Raji (cell line): Measurements from ENCODE around the gene CYP3A7.

Experiments
- POLR2A ChIP-seq: IDR thresholded peaks from 2 replicates; pipeline ENCODE4 v1.6.1; 2011; ENCODE audit warnings: low read depth, low read length, control low read depth; ENCODE audit not compliant: insufficient read depth

CYP3A7 gene

DNA sequence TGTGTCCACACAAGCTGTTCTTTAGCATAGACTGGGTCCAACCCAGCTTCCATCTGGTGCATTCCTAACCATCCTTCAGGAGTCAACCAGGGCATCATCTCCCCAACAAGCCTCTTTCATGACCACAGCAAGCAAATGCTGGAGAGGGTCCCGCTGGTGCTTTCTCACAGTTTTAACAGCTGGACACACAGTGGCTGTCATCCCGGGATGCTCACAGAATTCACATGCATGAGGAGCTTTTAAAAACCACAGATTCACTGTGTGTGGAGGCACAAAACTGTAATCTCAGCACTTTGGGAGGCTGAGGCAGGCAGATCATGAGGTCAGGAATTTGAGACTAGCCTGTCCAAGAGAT is 6.4 kb upstream of the CYP3A7 start:
- no peak for TF ChIP-seq POLR2A

DNA sequence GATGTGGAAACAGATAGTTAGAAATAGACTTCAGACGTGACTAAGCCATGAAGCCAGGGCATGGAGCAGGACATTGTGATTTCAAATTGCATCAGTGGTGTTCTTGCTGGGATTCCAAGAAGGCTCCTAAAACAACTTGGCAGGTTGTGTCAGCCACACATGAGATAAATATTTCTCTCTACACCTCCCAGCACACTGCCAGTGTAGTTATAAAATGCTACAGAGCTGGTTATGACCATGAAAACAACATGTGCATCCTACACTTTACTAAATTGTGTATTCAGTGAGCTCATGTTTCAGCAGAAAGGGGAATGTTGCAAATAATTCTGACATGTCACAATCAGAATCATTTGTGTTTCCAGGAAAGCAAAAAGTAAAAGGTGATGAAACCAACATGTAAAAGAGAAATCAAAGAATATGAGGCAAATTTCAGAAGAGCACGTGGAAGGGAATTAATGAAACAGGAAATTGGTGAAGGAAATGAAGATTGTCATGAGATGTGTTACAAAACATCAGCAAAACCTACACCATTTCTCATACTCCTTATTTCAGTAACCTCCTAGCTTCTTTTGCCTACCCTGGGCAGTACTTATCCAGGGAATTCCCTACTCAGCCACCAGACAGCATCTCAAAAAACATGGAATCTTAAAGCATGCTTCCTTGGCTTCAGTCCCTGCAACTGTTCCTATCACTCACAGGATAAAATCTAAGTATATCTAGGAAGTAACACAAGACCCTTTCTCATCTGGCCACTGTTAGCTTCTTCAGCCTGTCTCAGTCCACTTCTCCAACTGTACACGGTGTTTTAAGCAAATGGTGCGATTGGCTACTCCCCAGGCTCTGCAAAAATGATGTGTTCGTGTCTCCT is 5.8 kb upstream of the CYP3A7 start:
- no peak for TF ChIP-seq POLR2A

DNA sequence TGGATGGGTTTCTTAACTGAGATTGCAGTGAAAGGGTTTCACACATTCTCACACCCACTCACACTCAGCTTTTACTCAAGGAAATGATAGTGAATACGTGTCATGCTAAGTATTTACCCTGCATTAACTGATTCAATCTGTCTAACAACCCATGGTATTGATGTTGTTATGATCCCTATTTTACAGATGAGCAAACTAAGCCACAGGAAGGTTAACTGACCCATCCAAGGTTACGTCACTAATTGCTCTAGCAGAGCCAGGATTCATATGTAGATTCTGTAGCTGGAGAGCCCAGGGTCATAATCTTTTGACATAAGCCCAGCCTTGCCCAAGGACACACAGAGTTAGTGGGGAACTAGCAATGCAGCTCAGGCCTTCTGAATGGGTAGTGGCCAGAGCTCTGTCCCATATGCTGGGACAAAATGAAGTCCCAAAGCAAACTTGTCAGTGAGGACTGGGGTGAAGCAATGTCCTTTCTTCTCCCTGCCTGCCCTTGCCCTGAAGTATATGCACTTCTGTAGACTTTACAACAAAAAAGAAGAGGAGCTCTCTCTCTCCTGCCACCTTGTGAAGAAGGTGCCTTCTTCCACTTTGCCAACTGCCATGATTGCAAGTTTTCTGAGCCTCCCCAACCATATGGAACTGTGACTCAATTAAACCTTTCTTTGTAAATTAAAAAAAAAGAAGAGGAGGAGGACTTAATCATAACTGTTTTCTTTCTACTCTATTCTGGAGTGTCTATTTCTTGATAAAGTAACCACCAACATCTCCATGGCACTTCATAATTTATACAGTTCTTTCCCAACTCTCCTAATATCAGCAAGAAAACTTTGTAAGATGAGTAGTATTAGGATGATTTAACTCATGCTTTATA is 4.9 kb upstream of the CYP3A7 start:
- no peak for TF ChIP-seq POLR2A

DNA sequence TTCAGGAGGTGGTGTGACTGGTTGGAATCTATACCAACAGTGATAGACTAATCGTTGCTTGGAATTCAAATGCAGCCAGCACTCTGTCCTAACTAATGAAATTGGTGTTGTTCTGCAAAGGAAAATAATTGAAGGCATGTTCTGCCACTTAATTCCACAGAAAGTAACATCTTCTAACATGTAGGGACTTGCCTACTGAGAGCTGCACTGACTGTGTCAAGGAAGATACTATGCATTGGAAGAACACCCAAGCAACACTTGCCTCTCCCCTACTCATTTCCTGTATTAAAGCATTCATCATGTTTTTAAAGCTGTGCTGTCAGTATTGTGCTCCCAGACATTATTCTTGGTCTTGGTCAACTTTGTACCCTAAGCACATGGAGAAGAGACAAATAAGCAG is 2.7 kb upstream of the CYP3A7 start:
- no peak for TF ChIP-seq POLR2A

DNA sequence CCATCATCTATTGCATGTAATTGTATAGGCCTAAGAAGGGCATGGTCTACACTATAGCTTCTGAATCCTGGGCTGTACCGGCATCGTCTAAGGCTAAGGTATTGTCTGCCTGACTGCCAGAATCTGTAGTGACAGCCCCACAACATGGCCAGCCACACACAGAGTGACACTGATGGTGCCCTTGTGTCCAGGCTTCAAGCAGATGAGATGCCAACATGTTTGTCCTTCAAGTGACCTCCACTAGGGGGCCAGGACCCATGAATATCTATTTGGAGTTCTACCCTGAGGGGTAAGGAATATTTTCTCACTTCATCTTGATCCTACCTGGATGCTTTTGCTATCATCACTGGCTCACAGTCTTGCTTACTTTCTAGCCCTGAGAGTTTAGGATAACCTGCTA is 1.5 kb downstream of the CYP3A7 start:
- TF ChIP-seq POLR2A, result no peak

DNA sequence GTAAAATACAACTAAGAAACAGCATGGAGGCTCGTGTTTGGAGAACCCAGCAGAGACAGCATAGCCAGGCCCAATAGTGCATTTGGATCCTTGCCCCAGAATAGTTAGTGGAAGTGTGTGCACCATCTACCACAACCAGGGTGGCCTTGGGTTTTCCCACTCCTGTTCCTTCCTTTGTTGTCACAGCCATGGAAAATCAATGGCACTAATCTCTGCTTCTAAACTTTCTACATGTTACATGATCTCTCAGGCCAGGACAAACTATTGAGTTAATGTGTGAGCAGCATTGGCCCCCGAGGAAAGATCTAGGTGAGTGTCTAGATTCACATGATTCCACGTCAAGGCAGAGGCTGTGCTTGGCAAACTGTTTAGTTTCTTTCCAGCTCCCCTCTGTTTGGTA is 2.0 kb downstream of the CYP3A7 start:
- TF ChIP-seq POLR2A, result no peak

DNA sequence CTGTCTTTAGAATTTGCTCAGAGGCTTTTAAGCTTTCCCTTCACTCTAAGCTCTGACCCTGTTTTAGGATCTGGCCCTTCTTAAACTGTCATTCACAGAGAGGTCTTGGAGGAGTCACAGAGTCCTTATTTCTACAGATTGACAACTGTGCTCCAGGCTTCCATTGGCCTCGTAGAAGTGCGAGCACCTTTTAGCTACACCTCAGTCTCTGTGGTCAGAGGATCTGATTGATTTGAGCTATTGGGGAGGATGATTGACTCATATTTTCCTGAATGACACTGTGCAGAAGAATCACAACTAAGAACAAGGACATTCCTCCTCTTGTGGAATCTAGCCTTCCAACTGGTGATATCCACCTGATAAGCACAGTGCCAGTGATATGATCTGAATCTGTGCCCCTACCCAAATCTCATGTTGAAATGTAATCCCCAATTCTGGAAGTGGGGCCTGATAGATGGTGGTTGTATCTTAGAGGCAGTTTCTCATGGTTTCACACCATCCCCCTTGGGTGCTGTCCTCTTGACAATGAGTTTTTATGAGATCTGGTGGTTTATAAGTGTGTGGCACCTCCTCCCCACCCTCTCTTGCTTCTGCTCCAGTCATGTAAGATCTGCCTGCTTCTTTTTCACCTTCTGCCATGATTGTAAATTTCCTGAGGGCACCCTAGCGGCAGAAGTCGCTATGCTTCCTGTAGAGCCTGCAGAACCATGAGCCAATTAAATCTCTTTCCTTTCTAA is 3.2 kb downstream of the CYP3A7 start:
- TF ChIP-seq POLR2A, result no peak

DNA sequence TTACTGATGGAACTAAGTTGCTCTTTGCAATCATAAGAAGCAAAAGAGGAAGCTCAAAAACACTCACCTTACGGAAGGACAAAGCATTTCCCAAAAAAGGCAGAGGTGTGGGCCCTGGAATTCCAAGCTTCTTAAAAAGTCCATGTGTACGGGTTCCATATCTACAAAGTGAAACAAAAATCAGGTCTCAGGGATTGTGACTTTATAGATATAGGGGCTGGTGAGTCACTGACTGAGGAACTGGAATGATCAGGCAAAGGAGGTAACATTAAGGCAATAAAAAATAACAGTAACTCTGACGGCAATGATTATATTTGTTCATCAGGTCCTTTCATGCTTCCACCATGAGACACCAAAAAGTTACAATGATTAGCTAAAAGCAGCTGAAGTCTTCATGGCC is 4.0 kb downstream of the CYP3A7 start:
- TF ChIP-seq POLR2A, result no peak

DNA sequence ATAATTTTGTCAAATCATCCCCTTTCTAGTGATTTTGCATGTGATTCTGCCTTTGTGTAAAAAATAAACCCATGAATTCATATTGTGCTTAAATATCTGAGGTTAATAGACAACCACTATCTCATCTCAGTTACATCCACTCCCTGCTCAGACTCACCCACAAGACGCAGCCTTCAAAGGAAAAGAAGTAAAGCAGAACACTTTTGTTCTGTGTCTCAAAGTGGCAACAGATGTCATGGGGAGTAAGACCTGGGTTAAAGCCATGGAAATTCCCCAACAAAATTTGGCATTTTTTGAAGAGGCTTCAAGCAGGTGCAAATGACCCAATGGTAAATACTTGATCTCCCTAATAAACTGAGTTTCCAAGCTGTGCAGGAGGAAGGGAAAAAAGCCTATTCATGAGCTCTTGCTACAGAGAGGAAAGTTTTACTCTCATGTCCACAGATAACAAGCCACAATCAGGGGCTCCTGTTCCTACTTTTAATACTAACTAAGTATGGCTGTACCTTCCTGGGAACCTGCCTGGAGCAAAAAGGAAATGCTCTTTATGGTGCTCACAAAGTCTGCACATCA is 4.7 kb downstream of the CYP3A7 start:
- TF ChIP-seq POLR2A, result no peak

DNA sequence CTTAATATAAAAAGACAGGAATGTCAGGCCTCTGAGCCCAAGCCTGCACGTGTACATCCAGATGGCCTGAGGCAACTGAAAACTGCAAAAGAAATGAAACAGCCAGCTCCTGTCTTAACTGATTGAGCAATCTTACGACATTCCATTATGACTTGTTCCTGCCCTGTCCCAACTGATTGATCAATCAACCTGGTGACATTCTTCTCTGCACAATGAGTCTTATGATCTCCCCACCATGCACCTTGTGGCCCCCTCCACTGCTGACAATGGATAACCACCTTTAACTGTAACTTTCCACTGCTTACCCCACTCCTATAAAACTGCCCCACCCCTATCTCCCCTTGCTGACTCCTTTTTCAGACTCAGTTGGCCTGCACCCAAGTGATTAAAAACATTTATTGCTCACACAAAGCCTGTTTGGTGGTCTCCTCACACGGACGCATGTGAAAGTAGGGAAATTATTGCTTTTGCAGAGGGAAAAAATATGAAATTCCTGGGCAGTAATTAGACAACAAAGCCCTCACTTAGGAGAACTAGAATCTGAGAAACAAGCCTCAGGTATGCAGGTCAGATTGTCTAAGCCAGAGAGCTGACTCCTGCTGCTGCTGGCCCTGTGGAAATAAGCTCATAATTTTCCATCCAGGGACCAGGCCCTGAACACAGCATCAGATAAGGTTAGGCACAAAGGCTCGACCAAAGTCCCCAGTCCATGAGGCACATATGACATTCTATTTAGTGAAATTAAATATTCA is 5.3 kb downstream of the CYP3A7 start:
- no peak for TF ChIP-seq POLR2A

DNA sequence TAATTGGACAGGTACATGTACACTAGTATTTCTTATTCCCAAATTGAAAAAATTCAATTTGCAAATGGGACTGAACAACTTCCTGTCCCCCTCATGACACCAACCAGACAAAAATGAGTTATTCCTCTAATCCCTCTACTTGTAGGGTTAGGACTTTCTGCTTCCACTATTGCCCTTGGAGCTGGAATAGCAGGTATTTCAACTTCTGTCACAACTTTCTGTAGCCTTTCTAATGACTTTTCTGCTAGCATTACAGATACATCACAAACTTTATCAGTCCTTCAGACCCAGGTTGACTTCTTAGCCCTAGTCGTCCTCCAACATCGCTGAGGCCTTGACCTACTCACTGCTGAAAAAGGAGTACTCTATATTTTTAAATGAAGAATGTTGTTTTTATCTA is 6.4 kb downstream of the CYP3A7 start:
- TF ChIP-seq POLR2A, result no peak

DNA sequence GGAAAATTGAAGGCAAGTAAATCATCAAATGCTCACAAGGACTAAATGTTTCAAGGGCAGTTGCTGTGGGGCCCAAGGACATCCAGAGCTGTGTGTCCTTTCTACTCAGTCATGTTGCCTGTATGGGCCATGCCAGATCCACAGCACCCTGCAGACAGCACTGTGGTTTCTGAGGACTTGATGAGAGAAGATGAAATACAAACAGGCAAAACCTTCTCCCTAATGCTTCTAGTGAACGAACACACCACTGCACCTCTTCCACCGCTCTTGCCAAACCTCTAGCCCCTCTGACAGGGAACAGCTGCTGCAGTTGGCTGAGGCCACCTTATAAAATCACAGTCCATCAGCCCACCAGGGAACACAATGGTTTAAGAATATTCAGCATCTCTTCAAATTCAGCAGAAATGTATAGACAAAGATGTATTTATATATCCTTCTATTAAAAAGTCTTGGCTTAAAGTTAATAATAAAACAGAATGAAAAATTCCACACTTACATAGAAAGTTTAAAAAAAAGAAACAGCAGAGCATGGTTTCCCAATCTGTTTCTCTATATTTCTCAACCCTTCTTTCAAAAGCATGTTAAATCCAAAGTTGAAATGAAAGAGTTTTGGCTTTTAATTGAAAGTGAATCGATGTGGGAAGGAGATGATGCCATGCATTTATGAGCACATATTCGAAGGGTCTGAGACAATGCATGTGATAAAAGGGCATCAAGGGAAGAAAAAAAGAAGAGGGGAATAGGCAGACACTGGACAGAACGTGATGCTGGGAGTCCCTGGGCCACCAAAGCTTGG is 14.0 kb downstream of the CYP3A7 start:
- no peak for TF ChIP-seq POLR2A

DNA sequence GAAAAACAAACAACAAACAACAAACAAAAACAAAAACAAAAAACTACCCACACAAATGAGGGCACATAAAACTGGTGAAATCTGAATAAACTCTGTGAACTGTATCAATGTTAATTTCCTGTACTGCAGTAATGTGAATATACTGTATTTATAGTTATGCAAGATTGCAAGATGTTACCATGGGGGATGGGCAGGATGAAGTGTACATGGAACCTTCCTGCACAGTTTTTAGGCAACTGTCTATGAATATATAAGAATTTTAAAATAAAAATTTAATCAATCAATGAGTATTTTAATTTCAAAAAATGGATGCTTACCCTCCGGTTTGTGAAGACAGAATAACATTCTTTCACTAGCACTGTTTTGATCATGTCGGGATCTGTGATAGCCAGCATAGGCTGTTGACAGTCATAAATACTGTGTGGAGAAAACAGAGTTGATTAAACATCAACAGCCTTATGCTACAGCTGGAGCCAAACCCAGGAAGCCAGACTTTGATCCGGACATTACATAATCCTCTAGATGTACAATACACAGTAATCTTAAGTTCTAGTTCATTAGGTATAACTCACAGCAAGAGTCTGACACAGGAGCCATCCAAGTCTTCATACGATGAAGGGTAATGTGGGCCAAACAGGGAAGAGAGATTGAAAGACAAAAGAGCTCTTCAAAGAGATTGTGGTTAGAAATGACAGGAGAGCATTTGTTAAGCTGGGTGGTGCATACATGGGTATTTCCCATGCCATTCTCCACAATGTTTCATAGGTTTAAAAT is 14.8 kb downstream of the CYP3A7 start:
- no peak for TF ChIP-seq POLR2A
